NCI-H510A treated with DMSO at 0.1 percent for 48 hours (cell line): Measurements from ENCODE around the gene MED13L.

Experiments used
- DNase-seq: peaks from one replicate; lab custom pipeline; 2025; lab: John Stamatoyannopoulos, UW

The MED13L gene

GRCh38 chr12:116213014-116213413 lies 64.5 kb downstream of the MED13L start:
- no peak for DNase-seq

DNA sequence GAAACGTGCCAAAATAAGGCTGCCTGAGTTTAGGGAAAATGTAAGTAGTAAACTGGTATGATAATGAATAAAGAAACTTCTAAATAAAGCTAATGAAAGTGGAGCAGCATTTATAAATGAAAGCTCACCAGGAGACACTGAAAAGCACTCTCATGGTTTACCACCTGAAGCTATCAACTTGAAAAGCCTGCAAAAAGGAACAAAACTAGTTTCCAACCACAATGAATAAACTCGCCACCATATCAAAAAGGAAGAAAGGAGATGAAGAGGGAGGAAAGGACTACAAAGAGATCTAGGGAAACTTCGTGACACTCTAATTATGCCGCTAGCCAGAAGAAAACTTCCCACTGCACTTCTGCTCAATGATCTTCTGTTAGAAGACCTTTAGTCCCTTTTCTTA lies 66.7 kb downstream of the MED13L start:
- no peak for DNase-seq

DNA sequence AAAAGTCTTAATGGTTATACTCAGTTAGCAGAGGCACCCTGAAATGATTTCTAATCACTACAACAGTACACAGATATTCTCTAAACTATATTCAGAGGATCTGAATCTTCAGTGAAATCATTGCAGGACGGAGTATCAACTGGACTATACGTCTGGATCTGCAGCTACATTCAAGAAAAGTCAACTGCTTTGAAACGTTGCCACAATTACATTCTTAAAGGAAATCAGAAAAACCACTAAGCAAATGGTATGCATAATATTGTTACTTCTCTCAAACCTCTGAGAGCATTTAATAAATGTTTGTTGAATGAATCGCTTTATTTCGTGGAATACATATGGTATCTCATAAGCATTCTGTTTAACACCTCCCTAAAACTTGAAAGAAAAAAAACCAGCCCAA lies 67.4 kb downstream of the MED13L start:
- no peak for DNase-seq

- DNase-seq = no peak
These were observed 68.0 kb downstream of the MED13L start for GRCh38 chr12:116209503-116209902.

GRCh38 chr12:116207274-116207673 lies 70.2 kb downstream of the MED13L start:
- no peak for DNase-seq

GRCh38 chr12:116206828-116207227 lies 70.7 kb downstream of the MED13L start:
- no peak for DNase-seq

DNA sequence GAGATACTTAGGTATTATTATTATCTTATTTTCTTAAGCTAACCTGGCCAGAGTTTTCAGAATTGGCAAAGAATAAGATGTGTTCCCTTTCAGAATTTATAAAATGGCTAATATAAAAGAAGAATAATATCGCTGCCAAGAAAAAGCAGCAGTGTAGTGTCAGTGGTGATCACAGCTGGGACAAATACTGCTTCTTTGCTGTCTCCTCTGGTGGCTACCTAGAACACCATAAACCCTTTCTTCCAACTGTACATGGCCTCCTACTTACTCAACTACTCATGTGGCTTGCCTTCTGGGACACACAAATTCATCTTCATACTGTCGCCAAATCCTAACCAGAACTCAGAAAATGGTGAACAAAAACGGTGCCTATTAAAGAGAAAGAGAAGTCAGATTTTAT lies 72.7 kb downstream of the MED13L start:
- no peak for DNase-seq

DNA sequence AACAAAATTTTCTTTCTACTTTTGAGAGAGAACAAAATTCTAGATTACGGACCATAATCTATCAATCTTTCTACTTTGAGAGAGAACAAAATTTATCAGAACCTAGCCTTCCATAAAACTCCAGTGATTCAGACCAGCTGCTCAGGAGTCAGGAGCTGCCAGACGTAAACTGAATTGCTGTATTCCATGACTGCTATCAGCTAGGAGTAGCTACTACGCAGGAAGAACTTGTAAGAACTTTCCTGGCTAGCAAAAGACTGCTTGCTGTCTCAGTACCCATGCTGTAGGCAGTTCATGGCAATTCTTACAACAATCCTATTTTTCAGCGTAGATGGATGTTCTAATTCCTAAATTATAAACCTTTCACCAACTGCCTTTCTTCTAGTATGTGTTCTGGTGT lies 73.3 kb downstream of the MED13L start:
- DNase-seq = no peak

GRCh38 chr12:116202940-116203339 lies 74.6 kb downstream of the MED13L start:
- no peak for DNase-seq

- no peak for DNase-seq
These were observed 75.1 kb downstream of the MED13L start for GRCh38 chr12:116202433-116202832.

GRCh38 chr12:116201908-116202307 lies 75.6 kb downstream of the MED13L start:
- no peak for DNase-seq

DNA sequence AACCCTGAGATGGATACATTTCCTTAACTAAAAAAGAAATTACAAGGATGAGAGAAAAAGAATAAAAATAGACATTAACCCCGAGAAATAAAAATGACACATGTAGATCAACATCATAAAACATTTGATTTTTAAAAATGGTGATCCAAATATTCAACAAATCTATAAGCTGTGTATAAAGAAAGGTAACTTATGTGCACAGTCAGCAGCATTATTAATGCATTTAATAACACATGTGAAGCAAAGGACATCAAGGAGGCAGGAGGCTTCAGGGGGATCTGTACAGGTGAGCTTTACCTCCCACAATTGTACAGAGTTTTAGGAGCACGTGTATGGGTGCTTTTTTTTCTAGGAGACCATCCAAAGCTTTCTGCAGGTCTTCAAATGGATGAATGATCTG lies 76.1 kb downstream of the MED13L start:
- no peak for DNase-seq

GRCh38 chr12:116200812-116201211 lies 76.7 kb downstream of the MED13L start:
- no peak for DNase-seq

DNA sequence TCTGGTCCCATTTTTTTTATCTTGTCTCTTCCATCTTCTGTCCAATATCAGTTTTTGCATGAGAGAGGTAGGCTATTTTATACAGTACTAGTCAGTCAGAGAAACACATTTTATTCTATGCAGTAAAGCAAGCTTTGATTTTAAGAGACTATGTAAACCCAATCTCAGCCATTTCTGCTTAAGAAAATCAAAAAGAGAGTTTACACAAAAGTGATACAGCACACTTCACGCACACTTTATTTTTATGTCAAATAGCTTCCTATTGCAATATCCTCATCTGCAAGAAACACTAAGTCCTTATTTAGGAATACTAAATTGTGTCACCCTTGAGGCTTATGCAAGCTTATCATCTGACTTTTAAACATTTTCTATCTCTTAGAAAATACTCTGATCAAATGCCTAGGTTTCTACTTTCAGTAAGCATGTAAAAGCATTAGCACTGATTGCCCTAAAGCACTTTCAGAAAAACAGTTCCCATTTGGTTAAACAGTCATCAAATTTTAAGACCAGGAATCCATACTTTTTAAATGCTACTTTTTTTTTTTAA lies 78.3 kb downstream of the MED13L start:
- DNase-seq = no peak

- DNase-seq = no peak
These were observed 80.5 kb downstream of the MED13L start for GRCh38 chr12:116196752-116197718.

DNA sequence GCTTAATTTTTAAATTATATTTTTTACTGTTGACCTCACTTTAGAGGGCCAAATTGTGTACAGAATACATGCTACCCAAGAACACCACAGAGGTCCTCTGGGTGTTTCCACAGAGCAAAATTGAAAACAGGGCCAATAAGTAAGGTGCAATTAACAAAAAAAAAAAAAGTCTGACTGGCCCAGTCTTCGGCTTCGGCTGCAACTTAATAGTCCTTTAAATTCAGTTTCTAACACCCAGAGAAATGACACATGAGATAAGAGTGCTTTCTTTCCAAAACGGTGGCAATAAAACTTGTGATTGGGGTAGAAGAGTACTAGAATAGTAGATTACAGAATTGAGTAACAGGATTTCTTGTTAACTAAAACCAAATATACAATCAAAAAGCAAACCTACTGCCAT lies 81.3 kb downstream of the MED13L start:
- no peak for DNase-seq

DNA sequence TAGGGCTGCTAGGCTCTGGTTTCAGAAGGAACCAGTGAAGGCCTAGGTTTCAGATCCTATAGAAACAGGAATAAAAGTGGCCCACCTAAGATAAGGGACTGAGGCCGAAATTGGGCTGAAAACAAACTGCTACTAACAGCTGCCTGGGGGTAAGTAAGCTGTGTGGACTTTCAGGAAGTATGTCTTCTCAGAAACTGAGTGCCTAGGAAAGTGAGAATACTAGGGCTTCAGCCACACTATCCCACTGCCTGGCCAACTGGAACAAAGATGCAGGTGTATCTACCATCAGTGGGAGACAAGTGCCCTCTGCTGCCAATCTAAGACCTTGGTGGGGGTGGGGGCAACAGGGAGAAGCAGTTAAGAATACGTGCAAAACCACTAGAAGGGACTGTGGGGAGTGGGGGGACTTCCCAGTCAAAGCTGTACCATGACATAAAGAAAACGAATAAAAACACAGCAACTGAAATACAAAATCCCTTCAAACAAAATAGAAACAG lies 82.5 kb downstream of the MED13L start:
- no peak for DNase-seq

GRCh38 chr12:116189692-116190091 lies 87.8 kb downstream of the MED13L start:
- no peak for DNase-seq

- no peak for DNase-seq
These were observed 88.9 kb downstream of the MED13L start for GRCh38 chr12:116188581-116188980.

GRCh38 chr12:116187151-116187511 lies 90.4 kb downstream of the MED13L start:
- peak; percentile 89 for DNase-seq

DNA sequence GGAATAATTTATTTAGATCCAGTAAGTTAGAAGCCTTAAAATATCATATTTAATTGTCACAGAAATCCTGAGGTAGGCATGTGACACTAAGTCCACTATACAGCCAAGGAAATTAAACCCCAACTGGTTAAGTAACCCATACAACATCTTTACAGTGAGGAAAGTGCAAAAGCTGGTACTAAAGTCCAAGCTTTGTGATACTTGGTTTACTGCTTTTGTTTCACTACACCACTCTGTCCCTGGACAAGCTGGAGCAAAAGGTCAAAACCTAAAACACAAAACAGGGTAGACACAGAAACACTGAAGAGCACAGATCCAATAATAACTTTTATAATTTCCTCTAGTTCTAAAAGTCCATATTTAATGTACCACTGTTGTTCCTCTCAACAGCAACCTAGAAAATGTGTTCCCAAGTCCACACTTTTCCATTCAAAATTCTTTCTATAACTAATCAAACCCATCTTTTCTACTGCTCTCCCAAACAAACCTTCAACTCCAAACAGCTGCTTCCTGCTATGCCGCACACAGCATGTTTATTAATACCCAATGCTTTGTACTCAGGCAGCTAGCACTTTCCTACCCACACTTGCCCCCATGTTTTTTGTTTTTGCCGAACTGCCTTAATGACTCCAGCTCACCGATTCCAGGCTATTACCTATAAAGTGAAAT lies 90.9 kb downstream of the MED13L start:
- DNase-seq = peak; percentile 89

DNA sequence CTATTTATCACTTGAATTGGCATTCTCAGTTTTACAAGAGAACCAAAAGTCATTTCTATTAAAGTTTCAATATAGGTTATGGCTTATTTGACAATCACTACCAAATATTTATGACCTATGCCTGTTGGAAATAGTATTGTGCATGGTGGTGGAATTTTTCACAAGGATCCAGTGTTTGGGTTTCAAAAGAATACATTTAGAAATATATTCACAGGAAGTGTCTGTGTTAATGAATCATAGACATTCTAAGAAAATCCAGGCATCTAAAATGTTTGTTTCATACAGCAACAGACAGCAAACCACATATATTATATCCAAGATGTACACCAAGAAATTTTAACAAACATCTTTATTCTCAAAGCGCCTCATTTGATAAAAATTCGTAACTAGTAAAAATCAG lies 92.7 kb downstream of the MED13L start:
- no peak for DNase-seq

DNA sequence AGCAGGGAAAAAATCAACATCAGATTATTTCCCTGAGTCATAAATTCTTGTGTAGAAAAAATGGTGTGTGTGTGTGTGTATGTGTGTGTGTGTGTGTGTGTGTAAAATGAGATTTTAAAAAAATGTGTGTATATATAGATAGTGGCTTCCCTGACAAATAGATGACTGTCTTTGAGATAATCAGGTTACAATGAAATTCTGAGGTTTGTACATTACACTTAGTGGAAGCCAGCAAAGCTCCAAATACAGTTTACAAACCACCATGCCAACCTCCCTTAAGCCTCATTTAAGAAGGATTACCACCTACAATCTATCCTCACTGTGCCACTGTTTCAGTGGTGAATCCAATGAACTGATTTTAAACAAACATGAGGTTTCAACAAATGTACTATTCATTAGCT lies 93.8 kb downstream of the MED13L start:
- DNase-seq = no peak
